GM23338 (cell line): Measurements from ENCODE around the gene IGF2R. TPM values are rescaled to one million over a fixed set of nuclear protein-coding genes. Genes with fewer than 3 reads are reported as not detected.

Source experiments
- ATAC-seq: fragments of 200-7000 bp; cut with Tn5 transposase; 3 replicates; pipeline ENCODE4 v1.9.1; 2020
- DNase-seq: peaks from one replicate; pipeline ENCODE4 v3.0.0-alpha.2; 2015; ENCODE audit warnings: low spot score
- H2AFZ ChIP-seq: fragments of 200-600 bp; sonication (generic); 2 replicates; pipeline ENCODE4 v1.8.0; 2016; ENCODE audit warnings: antibody characterized with exemption, mild to moderate bottlenecking, moderate library complexity
- H3F3A ChIP-seq: fragments of 200-600 bp; sonication (generic); replicated peaks from 2 replicates; pipeline ENCODE4 v1.8.0; 2017; ENCODE audit warnings: antibody characterized with exemption, mixed run types, low read depth
- H3K27ac ChIP-seq: fragments of 200-600 bp; sonication (generic); 2 replicates; pipeline ENCODE4 v1.6.1; 2016; ENCODE audit warnings: low read depth
- H3K27me3 ChIP-seq: fragments of 200-600 bp; sonication (generic); 2 replicates; pipeline ENCODE4 v1.8.0; 2016; ENCODE audit warnings: mild to moderate bottlenecking, mixed run types, moderate library complexity; ENCODE audit not compliant: insufficient read depth
- H3K36me3 ChIP-seq: fragments of 200-600 bp; sonication (generic); 2 replicates; pipeline ENCODE4 v1.8.0; 2016; ENCODE audit warnings: mild to moderate bottlenecking; ENCODE audit not compliant: insufficient read depth
- H3K4me1 ChIP-seq: fragments of 200-600 bp; sonication (generic); 2 replicates; pipeline ENCODE4 v1.8.0; 2016; ENCODE audit warnings: mild to moderate bottlenecking, moderate library complexity; ENCODE audit not compliant: insufficient read depth
- H3K4me2 ChIP-seq: fragments of 200-600 bp; sonication (generic); 2 replicates; pipeline ENCODE4 v1.7.1; 2017; ENCODE audit warnings: mixed run types
- H3K4me3 ChIP-seq: fragments of 200-600 bp; sonication (generic); 2 replicates; pipeline ENCODE4 v1.6.1; 2016; ENCODE audit warnings: mixed run types
- H3K79me2 ChIP-seq: fragments of 200-600 bp; sonication (generic); replicated peaks from 2 replicates; pipeline ENCODE4 v1.8.0; 2017; ENCODE audit warnings: mild to moderate bottlenecking; ENCODE audit not compliant: insufficient read depth
- H3K9me2 ChIP-seq: fragments of 200-600 bp; sonication (generic); 2 replicates; pipeline ENCODE4 v1.8.0; 2017; ENCODE audit not compliant: insufficient read depth
- H4K20me1 ChIP-seq: fragments of 200-600 bp; sonication (generic); replicated peaks from 2 replicates; pipeline ENCODE4 v1.8.0; 2017; ENCODE audit warnings: mild to moderate bottlenecking; ENCODE audit not compliant: insufficient read depth
- H3K27ac Mint-ChIP-seq: 2 replicates; pipeline ENCODE4 v1.8.0; 2020; ENCODE audit warnings: inconsistent platforms, mild to moderate bottlenecking, moderate library complexity, mixed read lengths
- H3K27me3 Mint-ChIP-seq: 3 replicates; pipeline ENCODE4 v1.8.0; 2022; ENCODE audit warnings: low read depth, mild to moderate bottlenecking, moderate library complexity, mixed read lengths, inconsistent platforms; ENCODE audit not compliant: insufficient read depth, poor library complexity
- H3K36me3 Mint-ChIP-seq: 3 replicates; pipeline ENCODE4 v1.8.0; 2021; ENCODE audit warnings: low read depth, mild to moderate bottlenecking, inconsistent platforms, moderate library complexity, mixed read lengths
- H3K4me1 Mint-ChIP-seq: 3 replicates; pipeline ENCODE4 v1.8.0; 2020; ENCODE audit warnings: mild to moderate bottlenecking, inconsistent platforms, mixed read lengths
- H3K4me3 Mint-ChIP-seq: 3 replicates; pipeline ENCODE4 v1.8.0; 2021; ENCODE audit warnings: moderate library complexity, mild to moderate bottlenecking, inconsistent platforms, mixed read lengths
- H3K9me3 Mint-ChIP-seq: 3 replicates; pipeline ENCODE4 v1.8.0; 2020; ENCODE audit warnings: moderate library complexity, mild to moderate bottlenecking, inconsistent platforms, mixed read lengths
- CREB1 ChIP-seq: fragments of 250-450 bp; sonication (Bioruptor Pico); IDR thresholded peaks from 2 replicates; pipeline ENCODE4 v1.5.0; 2020; ENCODE audit warnings: low read depth, mild to moderate bottlenecking, moderate library complexity
- CTCF ChIP-seq, 2 experiments: fragments of 200-600 bp in 1 of 2; sonication (generic) in 1 of 2; conservative IDR thresholded peaks; 2 replicates each; pipeline versions ENCODE4 v1.5.1 to v1.6.1; 2016 to 2017; ENCODE audit warnings: antibody characterized with exemption in 2 of 2, low read depth in 2 of 2, mild to moderate bottlenecking in 2 of 2, moderate library complexity in 1 of 2
- EZH2 ChIP-seq: fragments of 200-600 bp; sonication (generic); IDR thresholded peaks from one replicate; pipeline ENCODE4 v1.8.0; 2017; ENCODE audit warnings: antibody characterized with exemption, mild to moderate bottlenecking, low read depth; ENCODE audit not compliant: unreplicated experiment
- EZH2phosphoT487 ChIP-seq: fragments of 200-600 bp; sonication (generic); IDR thresholded peaks from one replicate; pipeline ENCODE4 v1.8.1; 2018; ENCODE audit warnings: antibody characterized with exemption; ENCODE audit not compliant: unreplicated experiment
- JUNB ChIP-seq: IDR thresholded peaks from one replicate; pipeline ENCODE4 v1.6.1; 2016; ENCODE audit warnings: antibody characterized with exemption; ENCODE audit not compliant: unreplicated experiment
- NANOG ChIP-seq: IDR thresholded peaks from 2 replicates; pipeline ENCODE4 v1.6.1; 2016; ENCODE audit warnings: antibody characterized with exemption, borderline replicate concordance
- POLR2AphosphoS5 ChIP-seq: IDR thresholded peaks from 2 replicates; pipeline ENCODE4 v1.6.1; 2016; ENCODE audit warnings: antibody characterized with exemption, low read depth
- STAT1 ChIP-seq: IDR thresholded peaks from one replicate; pipeline ENCODE4 v1.6.1; 2016; ENCODE audit warnings: antibody characterized with exemption; ENCODE audit not compliant: unreplicated experiment
- ZNF114 ChIP-seq: fragments of 250-450 bp; sonication (Bioruptor Pico); IDR thresholded peaks from 2 replicates; pipeline ENCODE4 v1.5.0; 2020; ENCODE audit warnings: mild to moderate bottlenecking, moderate library complexity
- ZNF331 ChIP-seq: fragments of 250-450 bp; sonication (Bioruptor Pico); IDR thresholded peaks from 2 replicates; pipeline ENCODE4 v1.5.0; 2020; ENCODE audit warnings: low read depth, mild to moderate bottlenecking, moderate library complexity
- ZNF462 ChIP-seq: fragments of 250-450 bp; sonication (Bioruptor Pico); IDR thresholded peaks from 2 replicates; pipeline ENCODE4 v1.5.0; 2020; ENCODE audit warnings: mild to moderate bottlenecking, moderate library complexity
- polyA plus RNA-seq: library from polyadenylated mRNA; unstranded; fragments of >200 nt; fragmentation: Nextera tagmentation; extraction: Ambion mirVana; gene quantifications from 2 replicates; pipeline ENCODE4 v1.2.1, GENCODE V29; 2016
- total RNA-seq: library from RNA; depleted of rRNA; stranded (reverse); fragments of >200 nt; shearing (Covaris generic); gene quantifications from 2 replicates; pipeline ENCODE4 v1.2.3, GENCODE V29; 2014
- TF ChIP-seq, protein P1 (sequence below): IDR thresholded peaks from 2 replicates; pipeline ENCODE4 v1.6.1; 2016; ENCODE audit warnings: antibody characterized with exemption
- TF ChIP-seq, protein P2 (sequence below): IDR thresholded peaks from one replicate; pipeline ENCODE4 v1.6.1; 2018; ENCODE audit warnings: antibody characterized with exemption; ENCODE audit not compliant: unreplicated experiment

IGF2R gene
- total and polyA plus RNA-seq, 2 experiments from 2014 or later: 12.5 to 76.4 TPM

DNA sequence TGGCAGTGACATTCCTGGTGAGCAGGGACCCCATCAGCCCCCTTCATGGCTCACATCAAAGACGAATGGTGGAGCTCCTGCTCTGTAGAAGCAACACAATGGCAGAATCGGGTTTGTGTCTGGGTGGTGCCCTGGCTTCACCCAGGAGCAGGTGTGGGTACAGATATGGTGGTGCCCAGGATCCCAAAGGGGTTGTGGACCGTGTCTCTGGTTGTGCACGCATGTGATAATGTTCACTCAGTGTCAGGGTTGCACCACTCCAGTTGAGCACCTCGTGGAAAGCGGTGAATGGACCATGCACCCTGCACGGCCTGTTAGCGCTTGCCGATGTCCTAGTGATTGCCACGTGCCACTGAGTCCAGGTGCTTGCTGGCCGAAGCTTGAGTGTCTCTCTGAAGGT is 63.0 kb downstream of the IGF2R start:
- H3F3A ChIP-seq: no peaks in the 10 kb centered on the region
- H2AFZ ChIP-seq: no peak overlapping the region
- H3K4me1 ChIP-seq: no peaks in the 10 kb centered on the region
- no peaks in the 10 kb centered on the region for H3K79me2 ChIP-seq
- Mint-ChIP-seq H3K4me1 (no peaks in the 10 kb centered on the region), H3K36me3 (peaks cover 81% of the 10 kb centered on the region), H3K27me3 (peaks cover 6% of the 10 kb centered on the region), H3K4me3 (no peak overlapping the region), H3K27ac (no peak overlapping the region), H3K9me3 (no peaks in the 10 kb centered on the region; the same call in 2 of the 3 replicates)
- no peak overlapping the region for H3K4me2 ChIP-seq
- H4K20me1 ChIP-seq: peaks cover 19% of the 10 kb centered on the region
- peaks cover 17% of the 10 kb centered on the region for H3K36me3 ChIP-seq
- ATAC-seq (no peak), DNase-seq (no peak)
- H3K4me3 ChIP-seq: no peak overlapping the region
- TF ChIP-seq, protein P1, sequence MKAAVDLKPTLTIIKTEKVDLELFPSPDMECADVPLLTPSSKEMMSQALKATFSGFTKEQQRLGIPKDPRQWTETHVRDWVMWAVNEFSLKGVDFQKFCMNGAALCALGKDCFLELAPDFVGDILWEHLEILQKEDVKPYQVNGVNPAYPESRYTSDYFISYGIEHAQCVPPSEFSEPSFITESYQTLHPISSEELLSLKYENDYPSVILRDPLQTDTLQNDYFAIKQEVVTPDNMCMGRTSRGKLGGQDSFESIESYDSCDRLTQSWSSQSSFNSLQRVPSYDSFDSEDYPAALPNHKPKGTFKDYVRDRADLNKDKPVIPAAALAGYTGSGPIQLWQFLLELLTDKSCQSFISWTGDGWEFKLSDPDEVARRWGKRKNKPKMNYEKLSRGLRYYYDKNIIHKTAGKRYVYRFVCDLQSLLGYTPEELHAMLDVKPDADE: no peak
- no peak for TF ChIP-seq JUNB
- no peak for TF ChIP-seq EZH2phosphoT487
- no peak for TF ChIP-seq EZH2
- no peak for TF ChIP-seq ZNF114
- TF ChIP-seq, protein P2, sequence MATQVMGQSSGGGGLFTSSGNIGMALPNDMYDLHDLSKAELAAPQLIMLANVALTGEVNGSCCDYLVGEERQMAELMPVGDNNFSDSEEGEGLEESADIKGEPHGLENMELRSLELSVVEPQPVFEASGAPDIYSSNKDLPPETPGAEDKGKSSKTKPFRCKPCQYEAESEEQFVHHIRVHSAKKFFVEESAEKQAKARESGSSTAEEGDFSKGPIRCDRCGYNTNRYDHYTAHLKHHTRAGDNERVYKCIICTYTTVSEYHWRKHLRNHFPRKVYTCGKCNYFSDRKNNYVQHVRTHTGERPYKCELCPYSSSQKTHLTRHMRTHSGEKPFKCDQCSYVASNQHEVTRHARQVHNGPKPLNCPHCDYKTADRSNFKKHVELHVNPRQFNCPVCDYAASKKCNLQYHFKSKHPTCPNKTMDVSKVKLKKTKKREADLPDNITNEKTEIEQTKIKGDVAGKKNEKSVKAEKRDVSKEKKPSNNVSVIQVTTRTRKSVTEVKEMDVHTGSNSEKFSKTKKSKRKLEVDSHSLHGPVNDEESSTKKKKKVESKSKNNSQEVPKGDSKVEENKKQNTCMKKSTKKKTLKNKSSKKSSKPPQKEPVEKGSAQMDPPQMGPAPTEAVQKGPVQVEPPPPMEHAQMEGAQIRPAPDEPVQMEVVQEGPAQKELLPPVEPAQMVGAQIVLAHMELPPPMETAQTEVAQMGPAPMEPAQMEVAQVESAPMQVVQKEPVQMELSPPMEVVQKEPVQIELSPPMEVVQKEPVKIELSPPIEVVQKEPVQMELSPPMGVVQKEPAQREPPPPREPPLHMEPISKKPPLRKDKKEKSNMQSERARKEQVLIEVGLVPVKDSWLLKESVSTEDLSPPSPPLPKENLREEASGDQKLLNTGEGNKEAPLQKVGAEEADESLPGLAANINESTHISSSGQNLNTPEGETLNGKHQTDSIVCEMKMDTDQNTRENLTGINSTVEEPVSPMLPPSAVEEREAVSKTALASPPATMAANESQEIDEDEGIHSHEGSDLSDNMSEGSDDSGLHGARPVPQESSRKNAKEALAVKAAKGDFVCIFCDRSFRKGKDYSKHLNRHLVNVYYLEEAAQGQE: no peak
- TF ChIP-seq CTCF (conservative IDR thresholded peaks at IDR 0.05; ENCODE audit: low read depth in 2 of 2): no peak
- TF ChIP-seq POLR2AphosphoS5: no peak
- TF ChIP-seq STAT1: no peak
- no peak for TF ChIP-seq ZNF331
- no peak for TF ChIP-seq ZNF462 (CRISPR knock-in tag)
- no peak for TF ChIP-seq NANOG
- no peak for TF ChIP-seq CREB1
- H3K27ac ChIP-seq: no peak overlapping the region
- H3K9me2 ChIP-seq: no peaks in the 10 kb centered on the region
- no peaks in the 10 kb centered on the region for H3K27me3 ChIP-seq
